GM23338 (cell line): ENCODE data around the gene CPNE2.

ENCODE experiments used
- CREB1 ChIP-seq: fragments of 250-450 bp; sonication (Bioruptor Pico); IDR thresholded peaks from 2 replicates; pipeline ENCODE4 v1.5.0; 2020; ENCODE audit warnings: low read depth, mild to moderate bottlenecking, moderate library complexity
- CTCF ChIP-seq, 2 experiments: fragments of 200-600 bp in 1 of 2; sonication (generic) in 1 of 2; conservative IDR thresholded peaks; 2 replicates each; pipeline versions ENCODE4 v1.5.1 to v1.6.1; 2016 to 2017; ENCODE audit warnings: antibody characterized with exemption in 2 of 2, low read depth in 2 of 2, mild to moderate bottlenecking in 2 of 2, moderate library complexity in 1 of 2
- ETS1 ChIP-seq: IDR thresholded peaks from 2 replicates; pipeline ENCODE4 v1.6.1; 2016; ENCODE audit warnings: antibody characterized with exemption
- EZH2 ChIP-seq: fragments of 200-600 bp; sonication (generic); IDR thresholded peaks from one replicate; pipeline ENCODE4 v1.8.0; 2017; ENCODE audit warnings: antibody characterized with exemption, mild to moderate bottlenecking, low read depth; ENCODE audit not compliant: unreplicated experiment
- EZH2phosphoT487 ChIP-seq: fragments of 200-600 bp; sonication (generic); IDR thresholded peaks from one replicate; pipeline ENCODE4 v1.8.1; 2018; ENCODE audit warnings: antibody characterized with exemption; ENCODE audit not compliant: unreplicated experiment
- JUNB ChIP-seq: IDR thresholded peaks from one replicate; pipeline ENCODE4 v1.6.1; 2016; ENCODE audit warnings: antibody characterized with exemption; ENCODE audit not compliant: unreplicated experiment
- NANOG ChIP-seq: IDR thresholded peaks from 2 replicates; pipeline ENCODE4 v1.6.1; 2016; ENCODE audit warnings: antibody characterized with exemption, borderline replicate concordance
- POLR2AphosphoS5 ChIP-seq: IDR thresholded peaks from 2 replicates; pipeline ENCODE4 v1.6.1; 2016; ENCODE audit warnings: antibody characterized with exemption, low read depth
- REST ChIP-seq: IDR thresholded peaks from one replicate; pipeline ENCODE4 v1.6.1; 2018; ENCODE audit warnings: antibody characterized with exemption; ENCODE audit not compliant: unreplicated experiment
- STAT1 ChIP-seq: IDR thresholded peaks from one replicate; pipeline ENCODE4 v1.6.1; 2016; ENCODE audit warnings: antibody characterized with exemption; ENCODE audit not compliant: unreplicated experiment
- ZNF114 ChIP-seq: fragments of 250-450 bp; sonication (Bioruptor Pico); IDR thresholded peaks from 2 replicates; pipeline ENCODE4 v1.5.0; 2020; ENCODE audit warnings: mild to moderate bottlenecking, moderate library complexity
- ZNF331 ChIP-seq: fragments of 250-450 bp; sonication (Bioruptor Pico); IDR thresholded peaks from 2 replicates; pipeline ENCODE4 v1.5.0; 2020; ENCODE audit warnings: low read depth, mild to moderate bottlenecking, moderate library complexity
- TF ChIP-seq, protein P1 (sequence below): fragments of 250-450 bp; sonication (Bioruptor Pico); IDR thresholded peaks from 2 replicates; pipeline ENCODE4 v1.5.0; 2020; ENCODE audit warnings: mild to moderate bottlenecking, moderate library complexity

GRCh38 chr16:57055671-57056070, 36.7 kb upstream of the CPNE2 start:
- TF ChIP-seq CTCF (conservative IDR thresholded peaks at IDR 0.05; ENCODE audit: low read depth in 2 of 2) (no peak), REST (no peak), POLR2AphosphoS5 (no peak), EZH2phosphoT487 (no peak), EZH2 (no peak), CREB1 (CRISPR knock-in tag) (no peak), ZNF331 (CRISPR knock-in tag) (no peak), NANOG (no peak), JUNB (no peak), ETS1 (no peak), STAT1 (no peak), ZNF114 (CRISPR knock-in tag) (no peak)
- TF ChIP-seq, protein P1, sequence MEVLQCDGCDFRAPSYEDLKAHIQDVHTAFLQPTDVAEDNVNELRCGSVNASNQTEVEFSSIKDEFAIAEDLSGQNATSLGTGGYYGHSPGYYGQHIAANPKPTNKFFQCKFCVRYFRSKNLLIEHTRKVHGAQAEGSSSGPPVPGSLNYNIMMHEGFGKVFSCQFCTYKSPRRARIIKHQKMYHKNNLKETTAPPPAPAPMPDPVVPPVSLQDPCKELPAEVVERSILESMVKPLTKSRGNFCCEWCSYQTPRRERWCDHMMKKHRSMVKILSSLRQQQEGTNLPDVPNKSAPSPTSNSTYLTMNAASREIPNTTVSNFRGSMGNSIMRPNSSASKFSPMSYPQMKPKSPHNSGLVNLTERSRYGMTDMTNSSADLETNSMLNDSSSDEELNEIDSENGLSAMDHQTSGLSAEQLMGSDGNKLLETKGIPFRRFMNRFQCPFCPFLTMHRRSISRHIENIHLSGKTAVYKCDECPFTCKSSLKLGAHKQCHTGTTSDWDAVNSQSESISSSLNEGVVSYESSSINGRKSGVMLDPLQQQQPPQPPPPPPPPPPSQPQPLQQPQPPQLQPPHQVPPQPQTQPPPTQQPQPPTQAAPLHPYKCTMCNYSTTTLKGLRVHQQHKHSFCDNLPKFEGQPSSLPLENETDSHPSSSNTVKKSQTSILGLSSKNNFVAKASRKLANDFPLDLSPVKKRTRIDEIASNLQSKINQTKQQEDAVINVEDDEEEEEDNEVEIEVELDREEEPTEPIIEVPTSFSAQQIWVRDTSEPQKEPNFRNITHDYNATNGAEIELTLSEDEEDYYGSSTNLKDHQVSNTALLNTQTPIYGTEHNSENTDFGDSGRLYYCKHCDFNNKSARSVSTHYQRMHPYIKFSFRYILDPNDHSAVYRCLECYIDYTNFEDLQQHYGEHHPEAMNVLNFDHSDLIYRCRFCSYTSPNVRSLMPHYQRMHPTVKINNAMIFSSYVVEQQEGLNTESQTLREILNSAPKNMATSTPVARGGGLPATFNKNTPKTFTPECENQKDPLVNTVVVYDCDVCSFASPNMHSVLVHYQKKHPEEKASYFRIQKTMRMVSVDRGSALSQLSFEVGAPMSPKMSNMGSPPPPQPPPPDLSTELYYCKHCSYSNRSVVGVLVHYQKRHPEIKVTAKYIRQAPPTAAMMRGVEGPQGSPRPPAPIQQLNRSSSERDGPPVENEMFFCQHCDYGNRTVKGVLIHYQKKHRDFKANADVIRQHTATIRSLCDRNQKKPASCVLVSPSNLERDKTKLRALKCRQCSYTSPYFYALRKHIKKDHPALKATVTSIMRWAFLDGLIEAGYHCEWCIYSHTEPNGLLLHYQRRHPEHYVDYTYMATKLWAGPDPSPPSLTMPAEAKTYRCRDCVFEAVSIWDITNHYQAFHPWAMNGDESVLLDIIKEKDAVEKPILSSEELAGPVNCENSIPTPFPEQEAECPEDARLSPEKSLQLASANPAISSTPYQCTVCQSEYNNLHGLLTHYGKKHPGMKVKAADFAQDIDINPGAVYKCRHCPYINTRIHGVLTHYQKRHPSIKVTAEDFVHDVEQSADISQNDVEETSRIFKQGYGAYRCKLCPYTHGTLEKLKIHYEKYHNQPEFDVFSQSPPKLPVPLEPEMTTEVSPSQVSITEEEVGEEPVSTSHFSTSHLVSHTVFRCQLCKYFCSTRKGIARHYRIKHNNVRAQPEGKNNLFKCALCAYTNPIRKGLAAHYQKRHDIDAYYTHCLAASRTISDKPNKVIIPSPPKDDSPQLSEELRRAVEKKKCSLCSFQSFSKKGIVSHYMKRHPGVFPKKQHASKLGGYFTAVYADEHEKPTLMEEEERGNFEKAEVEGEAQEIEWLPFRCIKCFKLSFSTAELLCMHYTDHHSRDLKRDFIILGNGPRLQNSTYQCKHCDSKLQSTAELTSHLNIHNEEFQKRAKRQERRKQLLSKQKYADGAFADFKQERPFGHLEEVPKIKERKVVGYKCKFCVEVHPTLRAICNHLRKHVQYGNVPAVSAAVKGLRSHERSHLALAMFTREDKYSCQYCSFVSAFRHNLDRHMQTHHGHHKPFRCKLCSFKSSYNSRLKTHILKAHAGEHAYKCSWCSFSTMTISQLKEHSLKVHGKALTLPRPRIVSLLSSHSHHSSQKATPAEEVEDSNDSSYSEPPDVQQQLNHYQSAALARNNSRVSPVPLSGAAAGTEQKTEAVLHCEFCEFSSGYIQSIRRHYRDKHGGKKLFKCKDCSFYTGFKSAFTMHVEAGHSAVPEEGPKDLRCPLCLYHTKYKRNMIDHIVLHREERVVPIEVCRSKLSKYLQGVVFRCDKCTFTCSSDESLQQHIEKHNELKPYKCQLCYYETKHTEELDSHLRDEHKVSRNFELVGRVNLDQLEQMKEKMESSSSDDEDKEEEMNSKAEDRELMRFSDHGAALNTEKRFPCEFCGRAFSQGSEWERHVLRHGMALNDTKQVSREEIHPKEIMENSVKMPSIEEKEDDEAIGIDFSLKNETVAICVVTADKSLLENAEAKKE (CRISPR knock-in tag) = no peak
